H9 (cell line): Measurements from ENCODE around the gene MYO5C. TPM values are rescaled to one million over a fixed set of nuclear protein-coding genes. Genes with fewer than 3 reads are reported as not detected.

Experiments
- DNase-seq: peaks from one replicate; pipeline ENCODE4 v3.0.0-alpha.2; 2017
- H2AFZ ChIP-seq: one replicate; pipeline ENCODE4 v1.6.1; 2013; ENCODE audit warnings: mild to moderate bottlenecking, low read length, control low read depth, moderate library complexity
- H2AK5ac ChIP-seq: 2 replicates; pipeline ENCODE4 v1.6.1; 2013; ENCODE audit warnings: low read length, control low read depth, mixed read lengths; ENCODE audit not compliant: insufficient read length
- H2BK120ac ChIP-seq: one replicate; pipeline ENCODE4 v1.6.1; 2013; ENCODE audit warnings: low read depth, mild to moderate bottlenecking, low read length, control low read depth, inconsistent platforms; ENCODE audit not compliant: poor library complexity, severe bottlenecking
- H2BK12ac ChIP-seq: 2 replicates; pipeline ENCODE4 v1.6.1; 2013; ENCODE audit warnings: low read length, control low read depth, mixed read lengths, low read depth; ENCODE audit not compliant: insufficient read length
- H2BK15ac ChIP-seq: 2 replicates; pipeline ENCODE4 v1.6.1; 2013; ENCODE audit warnings: low read depth, low read length, control low read depth
- H2BK20ac ChIP-seq: one replicate; pipeline ENCODE4 v1.6.1; 2013; ENCODE audit warnings: low read depth, mild to moderate bottlenecking, low read length, control low read depth, inconsistent platforms; ENCODE audit not compliant: poor library complexity, severe bottlenecking
- H2BK5ac ChIP-seq: 2 replicates; pipeline ENCODE4 v1.6.1; 2013; ENCODE audit warnings: low read length, control low read depth, mixed read lengths; ENCODE audit not compliant: insufficient read length
- H3K14ac ChIP-seq: 2 replicates; pipeline ENCODE4 v1.6.1; 2013; ENCODE audit warnings: low read length, control low read depth; ENCODE audit not compliant: insufficient read depth
- H3K18ac ChIP-seq: 2 replicates; pipeline ENCODE4 v1.6.1; 2013; ENCODE audit warnings: low read depth, mild to moderate bottlenecking, mixed read lengths, low read length, control low read depth; ENCODE audit not compliant: insufficient read length
- H3K23ac ChIP-seq: 2 replicates; pipeline ENCODE4 v1.6.1; 2013; ENCODE audit warnings: low read length, control low read depth, mixed read lengths, low read depth; ENCODE audit not compliant: insufficient read length
- H3K23me2 ChIP-seq: 2 replicates; pipeline ENCODE4 v1.6.1; 2013; ENCODE audit warnings: low read depth, mild to moderate bottlenecking, mixed read lengths, low read length, control low read depth; ENCODE audit not compliant: insufficient read length, poor library complexity, severe bottlenecking
- H3K27ac ChIP-seq: 2 replicates; pipeline ENCODE4 v1.5.1; 2013; ENCODE audit warnings: low read length, control low read depth, mixed read lengths, low read depth; ENCODE audit not compliant: insufficient read length
- H3K27me3 ChIP-seq: 2 replicates; pipeline ENCODE4 v1.6.1; 2013; ENCODE audit warnings: low read length, control low read depth, inconsistent platforms; ENCODE audit not compliant: insufficient read depth
- H3K4ac ChIP-seq: 2 replicates; pipeline ENCODE4 v1.6.1; 2013; ENCODE audit warnings: low read depth, mild to moderate bottlenecking, control low read depth, inconsistent platforms, low read length, moderate library complexity
- H3K4me1 ChIP-seq: 2 replicates; pipeline ENCODE4 v1.6.1; 2013; ENCODE audit warnings: low read length, control low read depth, inconsistent platforms; ENCODE audit not compliant: insufficient read depth
- H3K4me2 ChIP-seq: 2 replicates; pipeline ENCODE4 v1.6.1; 2013; ENCODE audit warnings: low read length, control low read depth, mixed read lengths; ENCODE audit not compliant: insufficient read length, insufficient read depth
- H3K56ac ChIP-seq: 2 replicates; pipeline ENCODE4 v1.6.1; 2013; ENCODE audit warnings: low read depth, mild to moderate bottlenecking, mixed read lengths, low read length, control low read depth; ENCODE audit not compliant: insufficient read length
- H3K79me1 ChIP-seq: 2 replicates; pipeline ENCODE4 v1.6.1; 2013; ENCODE audit warnings: low read depth, mild to moderate bottlenecking, moderate library complexity, low read length, control low read depth, inconsistent platforms; ENCODE audit not compliant: insufficient read depth, poor library complexity, severe bottlenecking
- H3K79me2 ChIP-seq: 2 replicates; pipeline ENCODE4 v1.6.1; 2013; ENCODE audit warnings: low read length, control low read depth, inconsistent platforms; ENCODE audit not compliant: insufficient read depth
- H3K9ac ChIP-seq: 2 replicates; pipeline ENCODE4 v1.6.1; 2013; ENCODE audit warnings: low read length, control low read depth, mixed read lengths; ENCODE audit not compliant: insufficient read length; ENCODE audit errors: extremely low read depth
- H3K9me3 ChIP-seq: one replicate; pipeline ENCODE4 v1.6.1; 2013; ENCODE audit warnings: low read depth, low read length, inconsistent platforms; ENCODE audit not compliant: control insufficient read depth
- H3T11ph ChIP-seq: one replicate; pipeline ENCODE4 v1.6.1; 2013; ENCODE audit warnings: mild to moderate bottlenecking, low read length, control low read depth, inconsistent platforms
- H4K20me1 ChIP-seq: one replicate; pipeline ENCODE4 v1.6.1; 2013; ENCODE audit not compliant: control insufficient read depth, insufficient read length, insufficient read depth
- H4K5ac ChIP-seq: 2 replicates; pipeline ENCODE4 v1.6.1; 2013; ENCODE audit warnings: low read depth, mild to moderate bottlenecking, mixed read lengths, low read length, control low read depth; ENCODE audit not compliant: insufficient read length
- H4K8ac ChIP-seq: replicated peaks from 2 replicates; pipeline ENCODE4 v1.6.1; 2013; ENCODE audit warnings: low read length, control low read depth, mixed read lengths, low read depth; ENCODE audit not compliant: insufficient read length
- H4K91ac ChIP-seq: 2 replicates; pipeline ENCODE4 v1.6.1; 2013; ENCODE audit warnings: low read depth, mild to moderate bottlenecking, moderate library complexity, mixed read lengths, low read length, control low read depth; ENCODE audit not compliant: insufficient read length
- H3K27ac Mint-ChIP-seq, 3 experiments: 2 replicates in 2 of 3; 3 replicates in 1 of 3; pipeline ENCODE4 v1.8.0; 2020 to 2021; ENCODE audit warnings: mixed read lengths in 3 of 3, mild to moderate bottlenecking in 1 of 3, moderate library complexity in 1 of 3
- H3K27me3 Mint-ChIP-seq: 2 replicates; pipeline ENCODE4 v1.8.0; 2021; ENCODE audit warnings: low read depth, mild to moderate bottlenecking, moderate library complexity, mixed read lengths
- H3K36me3 Mint-ChIP-seq, 3 experiments: 2 replicates in 2 of 3; 3 replicates in 1 of 3; pipeline ENCODE4 v1.8.0; 2020 to 2021; ENCODE audit warnings: low read depth in 3 of 3, mixed read lengths in 3 of 3; ENCODE audit not compliant: insufficient read depth in 1 of 3
- H3K4me1 Mint-ChIP-seq, 2 experiments: 2 replicates each; pipeline ENCODE4 v1.8.0; 2020; ENCODE audit warnings: mixed read lengths in 2 of 2
- H3K4me3 Mint-ChIP-seq, 2 experiments: 2 replicates in 1 of 2; 3 replicates in 1 of 2; pipeline ENCODE4 v1.8.0; 2020 to 2021; ENCODE audit warnings: mild to moderate bottlenecking in 2 of 2, mixed read lengths in 2 of 2, moderate library complexity in 1 of 2
- H3K9me3 Mint-ChIP-seq, 2 experiments: 2 replicates in 1 of 2; 3 replicates in 1 of 2; pipeline ENCODE4 v1.8.0; 2020; ENCODE audit warnings: mild to moderate bottlenecking in 2 of 2, mixed read lengths in 2 of 2, moderate library complexity in 1 of 2
- CTCF ChIP-seq: fragments of 200-600 bp; sonication (generic); conservative IDR thresholded peaks from 3 replicates; pipeline ENCODE4 v1.8.0; 2021; ENCODE audit warnings: antibody characterized with exemption, mild to moderate bottlenecking
- WGBS: extraction: QIAGEN DNeasy Blood & Tissue Kit; methylation state at CpG from one replicate; pipeline ENCODE4 v1.1.7; 2013; ENCODE audit warnings: missing lambda C conversion rate, low lambda C conversion rate, mixed read lengths; ENCODE audit not compliant: insufficient read length; ENCODE audit errors: extremely low coverage; 5-methylcytosine and 5-hydroxymethylcytosine counted together
- total RNA-seq: library from RNA; stranded (reverse); gene quantifications from 2 replicates; pipeline ENCODE4 v1.2.1, GENCODE V29; 2021

The MYO5C gene
- total RNA-seq, 1 experiment from 2014 or later, result 22.2 TPM

GRCh38 chr15:52258461-52258860, 37.1 kb downstream of the MYO5C start:
- Histone ChIP-seq H3K4ac (no peak overlapping the region), H3K4me2 (no peak overlapping the region), H2AFZ (no peak overlapping the region), H4K8ac (no peak overlapping the region), H4K20me1 (no peaks in the 10 kb centered on the region), H3K9me3 (no peaks in the 10 kb centered on the region), H2BK20ac (no peak overlapping the region), H3K79me2 (no peaks in the 10 kb centered on the region), H3K79me1 (no peaks in the 10 kb centered on the region), H3K23me2 (no peaks in the 10 kb centered on the region), H2BK15ac (no peak overlapping the region), H4K5ac (no peak overlapping the region), H3T11ph (no peak overlapping the region), H3K23ac (no peak overlapping the region), H3K14ac (no peak overlapping the region), H3K4me1 (peaks cover 12% of the 10 kb centered on the region; the same call in 1 of the 2 replicates), H2AK5ac (no peak overlapping the region), H2BK120ac (peak overlapping the region; percentile 78), H3K18ac (no peak overlapping the region), H3K56ac (no peak overlapping the region), H2BK12ac (no peak overlapping the region), H3K27ac (no peak overlapping the region), H3K27me3 (no peaks in the 10 kb centered on the region), H3K9ac (no peak overlapping the region), H2BK5ac (no peak overlapping the region), H4K91ac (no peak overlapping the region)
- peak overlapping the region; percentile 49 to 97 (median 93); a peak in 5 of 7 replicates for H3K27ac Mint-ChIP-seq
- no peak for DNase-seq
- no peak for TF ChIP-seq CTCF
- H3K4me1 Mint-ChIP-seq, result peaks cover 55 to 58% of the 10 kb centered on the region in 2 experiments
- H3K9me3 Mint-ChIP-seq, result no peaks in the 10 kb centered on the region
- no peaks in the 10 kb centered on the region for H3K27me3 Mint-ChIP-seq
- no peak overlapping the region for H3K4me3 Mint-ChIP-seq
- no CpG with 5 or more reads among the region's 5 CpGs for WGBS
- H3K36me3 Mint-ChIP-seq, result peaks cover 5 to 42% (median 41%) of the 10 kb centered on the region in 3 experiments
